Loucy (cell line): Measurements from ENCODE around the gene SLC4A8.

Source experiments
- CTCF ChIP-seq: fragments of 200-600 bp; sonication (generic); conservative IDR thresholded peaks from 2 replicates; pipeline ENCODE4 v1.5.1; 2014; ENCODE audit warnings: mild to moderate bottlenecking, antibody characterized with exemption, low read length
- EZH2phosphoT487 ChIP-seq: fragments of 200-600 bp; IDR thresholded peaks from 2 replicates; pipeline ENCODE4 v1.6.1; 2018; ENCODE audit warnings: antibody characterized with exemption, mild to moderate bottlenecking, moderate library complexity, borderline replicate concordance

GRCh38 chr12:51417826-51418225 is 6.8 kb upstream of the SLC4A8 start:
- TF ChIP-seq CTCF (no peak), EZH2phosphoT487 (no peak)
